HL-60 (cell line): Measurements from ENCODE around the gene KRT14.

Experiments
- CTCF ChIP-seq: IDR thresholded peaks from one replicate; pipeline ENCODE4 v1.5.1; 2011; ENCODE audit warnings: low read length, control low read depth, inconsistent platforms; ENCODE audit not compliant: insufficient read depth
- GABPA ChIP-seq: IDR thresholded peaks from 2 replicates; pipeline ENCODE4 v1.6.1; 2012; ENCODE audit warnings: low read depth
- POLR2AphosphoS5 ChIP-seq: IDR thresholded peaks from 2 replicates; pipeline ENCODE4 v1.6.1; 2012; ENCODE audit warnings: low read depth
- SPI1 ChIP-seq: IDR thresholded peaks from 2 replicates; pipeline ENCODE4 v1.6.1; 2012; ENCODE audit warnings: low read depth, mild to moderate bottlenecking, borderline replicate concordance
- TF ChIP-seq, protein P1 (sequence below): IDR thresholded peaks from 2 replicates; pipeline ENCODE4 v1.6.1; 2012; ENCODE audit warnings: low read depth; ENCODE audit not compliant: insufficient replicate concordance

GRCh38 chr17:41585301-41586056 is 1.2 kb downstream of the KRT14 start:
- no peak for TF ChIP-seq POLR2AphosphoS5
- TF ChIP-seq CTCF, result no peak
- TF ChIP-seq, protein P1, sequence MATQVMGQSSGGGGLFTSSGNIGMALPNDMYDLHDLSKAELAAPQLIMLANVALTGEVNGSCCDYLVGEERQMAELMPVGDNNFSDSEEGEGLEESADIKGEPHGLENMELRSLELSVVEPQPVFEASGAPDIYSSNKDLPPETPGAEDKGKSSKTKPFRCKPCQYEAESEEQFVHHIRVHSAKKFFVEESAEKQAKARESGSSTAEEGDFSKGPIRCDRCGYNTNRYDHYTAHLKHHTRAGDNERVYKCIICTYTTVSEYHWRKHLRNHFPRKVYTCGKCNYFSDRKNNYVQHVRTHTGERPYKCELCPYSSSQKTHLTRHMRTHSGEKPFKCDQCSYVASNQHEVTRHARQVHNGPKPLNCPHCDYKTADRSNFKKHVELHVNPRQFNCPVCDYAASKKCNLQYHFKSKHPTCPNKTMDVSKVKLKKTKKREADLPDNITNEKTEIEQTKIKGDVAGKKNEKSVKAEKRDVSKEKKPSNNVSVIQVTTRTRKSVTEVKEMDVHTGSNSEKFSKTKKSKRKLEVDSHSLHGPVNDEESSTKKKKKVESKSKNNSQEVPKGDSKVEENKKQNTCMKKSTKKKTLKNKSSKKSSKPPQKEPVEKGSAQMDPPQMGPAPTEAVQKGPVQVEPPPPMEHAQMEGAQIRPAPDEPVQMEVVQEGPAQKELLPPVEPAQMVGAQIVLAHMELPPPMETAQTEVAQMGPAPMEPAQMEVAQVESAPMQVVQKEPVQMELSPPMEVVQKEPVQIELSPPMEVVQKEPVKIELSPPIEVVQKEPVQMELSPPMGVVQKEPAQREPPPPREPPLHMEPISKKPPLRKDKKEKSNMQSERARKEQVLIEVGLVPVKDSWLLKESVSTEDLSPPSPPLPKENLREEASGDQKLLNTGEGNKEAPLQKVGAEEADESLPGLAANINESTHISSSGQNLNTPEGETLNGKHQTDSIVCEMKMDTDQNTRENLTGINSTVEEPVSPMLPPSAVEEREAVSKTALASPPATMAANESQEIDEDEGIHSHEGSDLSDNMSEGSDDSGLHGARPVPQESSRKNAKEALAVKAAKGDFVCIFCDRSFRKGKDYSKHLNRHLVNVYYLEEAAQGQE, result no peak
- no peak for TF ChIP-seq GABPA
- TF ChIP-seq SPI1, result no peak
